Stimulated activated CD4-positive, alpha-beta T cell treated with anti-CD3 and anti-CD28 coated beads, Interleukin-4, amount 100 ng/mL, for 48 hours (primary cell): Measurements from ENCODE around the gene MYPN.
"Not testable (repeated sequence)": the region's sequence is repeated elsewhere in the genome, so short reads cannot be mapped to it uniquely, and the experiment has no call there.

Source experiments
- DNase-seq, 2 donors: peaks; one replicate each; pipeline ENCODE4 v3.0.0-alpha.2; 2020; ENCODE audit warnings: low read depth in 2 of 2

MYPN gene, protein sequence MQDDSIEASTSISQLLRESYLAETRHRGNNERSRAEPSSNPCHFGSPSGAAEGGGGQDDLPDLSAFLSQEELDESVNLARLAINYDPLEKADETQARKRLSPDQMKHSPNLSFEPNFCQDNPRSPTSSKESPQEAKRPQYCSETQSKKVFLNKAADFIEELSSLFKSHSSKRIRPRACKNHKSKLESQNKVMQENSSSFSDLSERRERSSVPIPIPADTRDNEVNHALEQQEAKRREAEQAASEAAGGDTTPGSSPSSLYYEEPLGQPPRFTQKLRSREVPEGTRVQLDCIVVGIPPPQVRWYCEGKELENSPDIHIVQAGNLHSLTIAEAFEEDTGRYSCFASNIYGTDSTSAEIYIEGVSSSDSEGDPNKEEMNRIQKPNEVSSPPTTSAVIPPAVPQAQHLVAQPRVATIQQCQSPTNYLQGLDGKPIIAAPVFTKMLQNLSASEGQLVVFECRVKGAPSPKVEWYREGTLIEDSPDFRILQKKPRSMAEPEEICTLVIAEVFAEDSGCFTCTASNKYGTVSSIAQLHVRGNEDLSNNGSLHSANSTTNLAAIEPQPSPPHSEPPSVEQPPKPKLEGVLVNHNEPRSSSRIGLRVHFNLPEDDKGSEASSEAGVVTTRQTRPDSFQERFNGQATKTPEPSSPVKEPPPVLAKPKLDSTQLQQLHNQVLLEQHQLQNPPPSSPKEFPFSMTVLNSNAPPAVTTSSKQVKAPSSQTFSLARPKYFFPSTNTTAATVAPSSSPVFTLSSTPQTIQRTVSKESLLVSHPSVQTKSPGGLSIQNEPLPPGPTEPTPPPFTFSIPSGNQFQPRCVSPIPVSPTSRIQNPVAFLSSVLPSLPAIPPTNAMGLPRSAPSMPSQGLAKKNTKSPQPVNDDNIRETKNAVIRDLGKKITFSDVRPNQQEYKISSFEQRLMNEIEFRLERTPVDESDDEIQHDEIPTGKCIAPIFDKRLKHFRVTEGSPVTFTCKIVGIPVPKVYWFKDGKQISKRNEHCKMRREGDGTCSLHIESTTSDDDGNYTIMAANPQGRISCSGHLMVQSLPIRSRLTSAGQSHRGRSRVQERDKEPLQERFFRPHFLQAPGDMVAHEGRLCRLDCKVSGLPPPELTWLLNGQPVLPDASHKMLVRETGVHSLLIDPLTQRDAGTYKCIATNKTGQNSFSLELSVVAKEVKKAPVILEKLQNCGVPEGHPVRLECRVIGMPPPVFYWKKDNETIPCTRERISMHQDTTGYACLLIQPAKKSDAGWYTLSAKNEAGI (N-terminal part only)

DNA sequence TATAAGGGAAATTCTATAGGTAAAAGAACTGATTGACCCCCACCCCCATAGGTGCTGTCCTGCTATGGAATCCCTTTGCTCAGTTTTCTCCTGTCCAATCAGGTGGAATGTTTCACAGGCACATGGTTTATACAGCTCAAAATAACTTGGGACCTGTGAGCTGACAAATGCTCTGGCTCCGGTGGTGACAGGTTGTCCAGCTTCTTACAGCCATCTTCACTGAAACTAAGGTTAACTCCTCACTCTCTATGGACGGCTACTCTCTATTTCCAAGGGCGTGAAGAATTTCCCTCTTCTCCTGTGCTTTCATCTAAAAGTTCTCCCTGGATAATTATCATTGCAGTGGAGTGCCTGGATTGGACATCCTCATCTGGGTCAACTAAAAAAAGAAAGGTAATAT, at the start of gene MYPN:
Gene MYPN, plus strand, starts transcription at position 158 of the 400 bp plus-strand sequence. CDS start 11,951 bp downstream, outside the sequence.
- DNase-seq: no peak

- no peak for DNase-seq
Measured at GRCh38 chr10:68067029-68067428, 42.3 kb upstream of the MYPN start.

- no peak for DNase-seq
Measured at GRCh38 chr10:68067508-68067907, 41.8 kb upstream of the MYPN start.

GRCh38 chr10:68073631-68074030, 35.7 kb upstream of the MYPN start:
- DNase-seq: no peak

- DNase-seq: no peak
Measured at GRCh38 chr10:68074031-68074774, 35.1 kb upstream of the MYPN start.

GRCh38 chr10:68074775-68075549, 34.3 kb upstream of the MYPN start, which contains the start of gene HERC4:
Gene HERC4, minus strand, starts transcription at chr10:68075283. Its CDS starts 2,175 bp downstream, at chr10:68073108.
- DNase-seq: peak; percentile 79 to 89

DNA sequence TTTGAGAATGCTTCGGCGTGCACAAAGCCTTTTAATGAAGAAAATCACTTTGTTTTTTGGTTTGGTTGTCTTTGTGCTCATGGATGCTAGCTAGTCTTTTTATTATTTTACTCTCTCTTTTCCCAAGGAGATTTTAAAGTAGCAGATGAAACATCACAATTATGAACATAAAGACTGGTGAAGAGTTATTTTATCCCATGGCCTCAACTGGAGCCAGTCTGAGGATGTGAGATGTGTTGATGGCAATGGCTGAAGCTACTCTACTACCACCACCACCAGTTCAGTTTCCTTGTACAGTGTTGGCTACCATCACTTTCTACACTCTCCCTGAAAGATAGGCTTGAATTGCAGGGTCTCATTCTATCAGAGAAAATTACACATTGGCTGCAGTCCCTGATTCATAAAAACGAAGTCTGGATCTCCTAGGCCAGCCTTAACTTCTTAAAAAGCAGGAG, 33.7 kb upstream of the MYPN start:
- DNase-seq: no peak

GRCh38 chr10:68076081-68076480, 33.2 kb upstream of the MYPN start:
- not testable (repeated sequence) for DNase-seq

GRCh38 chr10:68077026-68077425, 32.3 kb upstream of the MYPN start:
- DNase-seq: no peak

DNA sequence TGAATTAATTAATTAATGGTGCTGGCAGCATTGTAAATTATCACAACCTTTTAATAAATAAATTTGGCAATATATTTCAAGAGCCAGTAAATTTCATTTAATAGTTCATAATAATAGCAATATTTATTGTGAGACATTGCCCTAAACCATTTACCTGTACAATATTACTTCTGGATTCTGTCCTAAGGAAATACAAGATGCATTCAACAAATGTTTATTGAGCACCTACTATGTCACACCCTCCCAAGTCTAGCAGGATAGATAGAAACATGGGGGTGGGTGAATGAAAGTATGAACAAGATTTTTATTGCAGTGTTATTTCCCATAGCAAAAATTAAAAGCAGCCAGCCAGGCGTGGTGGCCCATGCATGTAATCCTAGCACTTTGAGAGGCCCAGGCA, 29.9 kb upstream of the MYPN start:
- no peak for DNase-seq

GRCh38 chr10:68080853-68081431, 28.3 kb upstream of the MYPN start:
- no peak for DNase-seq

DNA sequence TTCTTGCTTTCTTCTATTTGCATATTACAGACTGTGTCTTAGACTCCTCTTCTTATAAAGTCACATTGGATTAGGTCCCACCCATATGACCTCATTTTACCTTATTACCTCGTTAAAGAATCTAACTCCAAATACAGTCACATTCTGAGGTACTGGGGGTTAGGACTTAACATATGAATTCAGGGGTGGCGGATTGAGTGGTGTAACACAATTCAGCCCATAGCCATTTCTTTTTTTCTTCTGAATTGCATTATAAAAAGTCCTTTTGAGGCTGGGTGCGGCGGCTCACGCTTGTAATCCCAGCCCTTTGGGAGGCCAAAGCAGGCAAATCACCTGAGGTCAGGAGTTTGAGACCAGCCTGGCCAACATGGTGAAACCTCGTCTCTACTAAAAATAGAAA, 27.4 kb upstream of the MYPN start:
- DNase-seq: no peak

DNA sequence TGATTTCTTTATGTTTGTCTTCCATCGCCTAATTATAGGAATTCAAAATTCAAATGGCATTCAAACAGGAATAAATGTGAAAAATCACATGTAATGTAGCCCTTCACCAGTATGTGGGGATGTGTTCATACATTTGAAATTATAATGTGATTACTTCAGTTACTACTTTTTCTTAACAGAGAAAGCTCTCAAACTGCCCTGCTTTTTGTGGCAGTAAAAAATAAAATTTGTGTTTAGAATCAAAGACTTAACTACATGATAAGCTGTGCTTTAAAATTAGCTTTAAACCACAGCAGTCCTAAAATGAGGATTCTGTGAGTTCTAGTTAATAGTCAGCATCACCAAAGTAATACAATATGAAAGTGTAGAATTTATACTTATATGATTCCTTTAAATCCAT, 26.4 kb upstream of the MYPN start:
- no peak for DNase-seq

- DNase-seq: no peak
Measured at GRCh38 chr10:68083953-68084352, 25.3 kb upstream of the MYPN start.

DNA sequence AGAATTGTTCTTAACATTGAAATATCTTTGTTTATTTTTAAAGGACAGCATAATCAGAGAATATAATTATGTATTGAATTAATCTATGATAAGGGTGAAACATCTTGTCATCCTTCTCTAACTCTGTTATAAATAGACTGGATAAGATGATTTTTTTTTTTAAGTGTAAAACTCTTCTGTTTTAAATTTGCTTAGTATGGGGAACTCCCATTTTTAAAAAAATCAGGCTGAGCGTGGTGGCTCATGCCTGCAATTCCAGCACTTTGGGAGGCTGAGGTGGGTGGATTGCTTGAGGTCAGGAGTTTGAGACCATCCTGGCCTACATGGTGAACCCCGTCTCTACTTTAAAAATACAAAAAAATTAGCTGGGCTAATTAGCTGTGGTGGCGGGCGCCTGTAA, 24.8 kb upstream of the MYPN start:
- no peak for DNase-seq

DNA sequence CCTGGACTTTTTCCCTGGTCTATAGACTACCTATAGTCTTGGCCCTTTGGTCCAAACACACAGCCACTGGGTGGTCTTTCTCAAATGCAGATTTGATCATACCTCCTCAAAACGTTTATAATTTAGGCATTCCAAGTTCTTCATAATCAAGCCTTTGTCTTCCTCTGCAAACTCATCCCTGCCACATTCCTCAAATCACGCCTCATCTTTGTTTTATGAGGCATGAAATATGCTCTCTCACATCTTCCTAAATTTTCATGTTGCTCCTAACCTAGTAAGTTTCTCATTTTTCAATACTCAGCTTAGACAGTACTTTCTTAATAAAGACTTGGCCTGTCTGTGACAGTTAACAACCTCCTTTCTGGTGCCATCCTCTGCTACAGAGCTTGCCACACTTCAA, 23.3 kb upstream of the MYPN start:
- DNase-seq: no peak

GRCh38 chr10:68086910-68087684, 22.2 kb upstream of the MYPN start:
- DNase-seq: no peak

DNA sequence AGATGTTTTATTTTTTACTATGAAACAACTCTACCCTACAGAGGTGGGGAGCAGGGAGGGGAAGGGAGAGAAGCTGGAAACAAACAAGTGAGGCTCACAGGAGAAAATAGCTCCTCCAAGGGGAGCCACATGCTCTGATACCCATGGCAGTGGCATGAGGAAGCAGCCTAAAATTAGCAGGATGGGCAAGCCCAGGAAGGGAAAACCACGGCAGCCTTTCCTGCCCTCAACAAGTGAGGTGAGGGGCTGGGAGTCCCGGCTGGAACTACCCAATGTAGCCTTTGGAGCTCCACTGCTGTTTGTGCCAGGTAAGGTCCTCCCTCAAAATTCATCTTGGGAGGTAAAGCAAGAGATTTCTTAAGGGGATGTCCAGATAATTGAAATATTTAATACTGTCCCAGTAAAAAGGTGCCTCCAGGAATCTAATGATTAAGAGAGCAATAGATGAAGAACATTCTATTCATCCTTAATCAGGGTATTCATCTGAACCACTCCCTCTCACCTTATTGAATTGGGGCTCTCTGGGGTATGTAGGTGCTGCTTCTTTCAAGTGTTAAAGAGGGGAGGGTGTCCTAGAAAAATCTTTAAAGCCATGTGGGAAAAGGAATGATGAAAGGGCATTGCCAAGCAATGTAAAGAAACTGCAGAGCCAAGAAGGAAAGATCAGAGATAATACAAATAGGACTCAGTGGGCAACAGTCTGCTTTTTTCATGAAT, 21.4 kb upstream of the MYPN start:
- no peak for DNase-seq
